GM12872 (cell line): ENCODE data around the gene REPS2.
A peak's percentile ranks its signal among the peaks of the same experiment; 100 is the strongest.

Experiments used
- CTCF ChIP-seq: IDR thresholded peaks from 3 replicates; pipeline ENCODE4 v1.5.1; 2011; ENCODE audit warnings: low read depth, mild to moderate bottlenecking, low read length, moderate library complexity; ENCODE audit not compliant: insufficient read depth

The REPS2 gene

GRCh38 chrX:17086317-17086716 is 139.9 kb downstream of the REPS2 start:
- no peak for TF ChIP-seq CTCF

DNA sequence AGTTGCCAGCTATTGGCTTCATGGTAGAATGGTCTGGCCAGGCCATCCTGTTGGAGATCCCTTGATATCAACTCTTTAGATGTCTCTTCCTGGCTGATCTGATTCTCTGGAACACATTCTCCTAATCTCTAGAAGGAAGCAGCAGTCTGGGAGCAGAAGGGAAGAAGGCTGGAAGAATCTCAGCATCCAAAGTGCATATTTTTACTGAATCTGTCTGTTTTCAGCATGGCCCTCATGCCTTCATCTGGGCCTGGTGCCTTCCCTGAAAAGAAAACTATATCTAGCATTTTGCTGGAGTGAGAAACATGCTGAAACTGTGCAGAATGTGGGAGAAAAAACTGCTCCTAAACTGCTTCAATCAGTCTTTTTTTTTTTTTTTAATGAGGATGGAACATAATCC is 148.7 kb downstream of the REPS2 start:
- TF ChIP-seq CTCF: no peak

DNA sequence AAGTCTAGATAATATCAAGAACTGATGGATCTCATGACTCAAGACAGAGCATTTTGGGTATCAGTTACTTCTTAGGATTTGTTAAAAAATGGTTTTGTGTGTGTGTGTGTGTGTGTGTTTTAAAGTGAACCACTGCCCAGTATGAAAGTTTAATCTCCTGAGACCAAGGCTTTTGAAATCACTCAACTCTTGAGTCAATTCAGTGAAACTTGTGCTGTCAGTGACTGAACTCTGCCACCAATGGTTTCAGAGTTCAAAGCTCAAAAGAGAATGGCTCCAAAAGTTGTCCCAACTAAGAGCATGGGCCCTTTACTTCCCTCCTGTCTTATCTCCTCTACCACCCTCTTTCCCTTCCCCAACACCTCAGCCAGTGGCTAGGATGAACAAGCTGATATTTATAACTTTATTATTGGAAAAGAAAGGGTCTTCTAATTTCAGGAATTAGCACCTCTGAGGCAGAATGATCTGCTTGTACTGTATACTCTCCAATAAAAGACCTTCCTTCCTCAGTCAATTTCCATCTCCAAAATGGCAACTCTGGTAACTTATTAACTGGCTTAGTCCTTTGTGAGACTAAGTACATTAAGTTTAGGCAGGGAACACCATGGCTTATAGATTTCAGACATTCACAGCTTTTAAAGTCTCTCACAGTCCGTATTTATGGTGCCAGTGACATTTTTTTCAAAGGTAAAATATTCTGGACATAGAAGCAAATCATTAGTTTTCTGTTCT is 152.2 kb downstream of the REPS2 start:
- TF ChIP-seq CTCF: no peak

DNA sequence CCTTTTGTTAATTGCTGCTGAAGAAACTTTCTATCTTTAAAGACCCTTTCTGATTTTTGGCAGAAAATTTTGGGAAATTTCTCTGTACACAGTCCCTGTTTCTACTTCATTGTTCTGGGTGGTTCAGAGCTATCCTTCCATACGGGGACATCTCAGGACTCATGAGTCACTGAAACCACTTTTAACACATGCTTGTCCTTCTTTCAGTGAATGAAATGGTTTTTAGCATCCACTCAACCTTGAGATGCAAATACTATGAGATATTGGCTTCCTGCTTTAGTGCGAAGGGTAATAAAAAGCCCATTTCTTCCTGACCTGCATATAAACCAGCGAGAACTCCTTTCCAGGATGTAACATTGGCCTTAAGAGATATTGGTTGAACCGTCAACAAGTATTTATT is 158.0 kb downstream of the REPS2 start:
- no peak for TF ChIP-seq CTCF

DNA sequence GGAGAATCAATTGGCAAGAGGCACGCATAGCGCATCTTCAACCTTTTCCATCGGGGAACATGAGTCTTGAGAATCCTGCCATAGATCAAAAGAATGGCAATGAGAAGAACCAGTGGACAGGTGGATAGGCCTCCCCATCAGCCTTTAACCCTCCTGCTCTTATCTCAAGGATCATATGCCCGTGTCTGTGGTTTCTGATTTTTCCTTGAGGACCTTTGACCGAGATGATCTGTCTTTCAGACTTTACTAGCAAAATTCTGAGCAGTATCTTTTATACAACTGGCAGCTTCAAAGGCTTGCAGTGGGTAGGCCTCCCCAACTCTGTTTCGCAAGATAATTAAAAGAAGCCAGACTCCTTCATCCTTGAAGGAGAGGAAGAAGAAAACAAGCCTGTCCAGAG is 174.4 kb downstream of the REPS2 start:
- TF ChIP-seq CTCF: no peak

- TF ChIP-seq CTCF: no peak
Observed at GRCh38 chrX:17154001-17154400, 207.5 kb downstream of the REPS2 start.

DNA sequence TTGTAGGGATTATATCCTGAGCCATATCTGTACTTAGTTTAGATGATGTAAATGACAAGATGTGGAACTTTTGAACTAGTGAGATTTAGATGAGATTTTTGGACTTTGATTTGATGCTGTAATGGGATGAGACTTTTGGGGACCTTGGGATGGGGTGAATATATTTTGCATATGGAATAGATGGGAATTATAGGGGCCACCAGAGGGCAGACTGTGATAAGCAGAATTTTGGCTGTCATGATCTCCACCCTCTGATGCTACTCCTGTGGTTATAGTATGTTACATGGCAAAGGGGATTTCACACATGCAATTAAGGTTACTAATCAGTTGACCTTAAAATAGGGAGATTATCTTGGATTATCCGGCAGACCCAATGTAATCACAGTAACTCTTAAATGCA is 214.5 kb downstream of the REPS2 start:
- TF ChIP-seq CTCF: peak; percentile 11; the same call in 1 of the 3 replicates
